IMR-90 (cell line): ENCODE data around the gene SHROOM3. TPM values are rescaled to one million over a fixed set of nuclear protein-coding genes. Genes with fewer than 3 reads are reported as not detected.
"Not testable (repeated sequence)": the region's sequence is repeated elsewhere in the genome, so short reads cannot be mapped to it uniquely, and the experiment has no call there.

Experiments
- ATAC-seq: fragments of 200-7000 bp; cut with Tn5 transposase; 2 replicates; pipeline ENCODE4 v1.9.1; 2020; ENCODE audit warnings: low read depth, mild to moderate bottlenecking, moderate library complexity
- BruUV-seq: library from RNA; stranded (reverse); fragments of 400-500 nt; replicated peaks from 2 replicates; lab custom pipeline; 2021; lab: Mats Ljungman, UMichigan
- CTCF ChIA-PET: fragments of 300-600 bp; formaldehyde crosslinking; extraction: SDS; loops from one replicate; lab custom pipeline; 2021; ENCODE audit warnings: antibody characterized with exemption; lab: Yijun Ruan, JAX
- POLR2A ChIA-PET: fragments of 300-600 bp; sonication (Branson Sonifier 250); formaldehyde crosslinking; loops from one replicate; lab custom pipeline; 2022; ENCODE audit warnings: antibody characterized with exemption; ENCODE audit not compliant: unreplicated experiment; lab: Charles Lee
- DNase-seq: peaks from one replicate; pipeline ENCODE4 v3.0.0; 2013
- H2AFZ ChIP-seq: replicated peaks from 2 replicates; pipeline ENCODE3; 2013; ENCODE audit warnings: low read length, mild to moderate bottlenecking; ENCODE audit not compliant: poor library complexity
- H2AK5ac ChIP-seq: 2 replicates; pipeline ENCODE4 v1.6.1; 2013; ENCODE audit warnings: low read depth, low read length, inconsistent platforms
- H2AK9ac ChIP-seq: replicated peaks from 2 replicates; pipeline ENCODE3; 2013; ENCODE audit warnings: mild to moderate bottlenecking, low read depth, low read length, moderate library complexity; ENCODE audit not compliant: poor library complexity
- H2BK120ac ChIP-seq: 2 replicates; pipeline ENCODE4 v1.6.1; 2013; ENCODE audit warnings: low read depth, low read length, inconsistent platforms
- H2BK15ac ChIP-seq: 3 replicates; pipeline ENCODE4 v1.6.1; 2013; ENCODE audit warnings: low read depth, low read length, inconsistent platforms
- H2BK20ac ChIP-seq: 2 replicates; pipeline ENCODE4 v1.6.1; 2013; ENCODE audit warnings: low read depth, mild to moderate bottlenecking, inconsistent platforms, low read length, moderate library complexity
- H2BK5ac ChIP-seq: 2 replicates; pipeline ENCODE4 v1.6.1; 2013; ENCODE audit warnings: mild to moderate bottlenecking, low read depth, low read length, inconsistent platforms; ENCODE audit not compliant: poor library complexity, severe bottlenecking
- H3K14ac ChIP-seq: replicated peaks from 2 replicates; pipeline ENCODE4 v1.6.1; 2013; ENCODE audit warnings: low read depth, low read length, inconsistent platforms
- H3K18ac ChIP-seq: 2 replicates; pipeline ENCODE4 v1.6.1; 2013; ENCODE audit warnings: low read depth, low read length, control low read depth
- H3K23ac ChIP-seq: 2 replicates; pipeline ENCODE4 v1.6.1; 2013; ENCODE audit warnings: low read depth, low read length, inconsistent platforms
- H3K27ac ChIP-seq: 2 replicates; pipeline ENCODE4 v1.5.1; 2013; ENCODE audit warnings: mild to moderate bottlenecking, control low read depth, low read length; ENCODE audit not compliant: insufficient read depth
- H3K27me3 ChIP-seq: 2 replicates; pipeline ENCODE4 v1.6.1; 2013; ENCODE audit warnings: low read length; ENCODE audit not compliant: control insufficient read depth, insufficient read depth
- H3K36me3 ChIP-seq: 2 replicates; pipeline ENCODE4 v1.6.1; 2013; ENCODE audit warnings: low read length, mixed read lengths; ENCODE audit not compliant: control insufficient read depth, insufficient read depth
- H3K4ac ChIP-seq: 2 replicates; pipeline ENCODE4 v1.6.1; 2013; ENCODE audit warnings: low read depth, low read length, inconsistent platforms
- H3K4me1 ChIP-seq: 2 replicates; pipeline ENCODE4 v1.6.1; 2013; ENCODE audit warnings: low read length, mixed read lengths; ENCODE audit not compliant: control insufficient read depth, insufficient read depth
- H3K4me2 ChIP-seq: 2 replicates; pipeline ENCODE4 v1.6.1; 2013; ENCODE audit warnings: low read depth, mild to moderate bottlenecking, control low read depth, low read length, moderate library complexity
- H3K4me3 ChIP-seq: 2 replicates; pipeline ENCODE4 v1.5.1; 2013; ENCODE audit warnings: low read depth, mild to moderate bottlenecking, control low read depth, low read length, moderate library complexity; ENCODE audit not compliant: insufficient read depth
- H3K56ac ChIP-seq: 2 replicates; pipeline ENCODE4 v1.6.1; 2013; ENCODE audit warnings: low read length, inconsistent platforms; ENCODE audit not compliant: insufficient read depth; ENCODE audit errors: extremely low read depth
- H3K79me1 ChIP-seq, 2 experiments: 2 replicates each; pipeline ENCODE4 v1.6.1; 2013; ENCODE audit warnings: low read length in 2 of 2, inconsistent platforms in 1 of 2, low read depth in 1 of 2
- H3K9ac ChIP-seq: 2 replicates; pipeline ENCODE4 v1.6.1; 2013; ENCODE audit warnings: low read depth, low read length, control low read depth
- H3K9me1 ChIP-seq: 2 replicates; pipeline ENCODE4 v1.6.1; 2013; ENCODE audit warnings: low read length, inconsistent platforms; ENCODE audit not compliant: insufficient read depth
- H3K9me3 ChIP-seq: 2 replicates; pipeline ENCODE4 v1.6.1; 2013; ENCODE audit warnings: low read length; ENCODE audit not compliant: control insufficient read depth, insufficient read depth
- H4K20me1 ChIP-seq: 2 replicates; pipeline ENCODE4 v1.6.1; 2013; ENCODE audit warnings: low read length, inconsistent platforms; ENCODE audit not compliant: insufficient read depth
- H4K5ac ChIP-seq: 2 replicates; pipeline ENCODE4 v1.6.1; 2013; ENCODE audit warnings: mild to moderate bottlenecking, low read depth, low read length, control low read depth
- H4K8ac ChIP-seq, 2 experiments: 2 replicates each; pipeline ENCODE4 v1.6.1; 2013; ENCODE audit warnings: low read depth in 2 of 2, low read length in 2 of 2, control low read depth in 1 of 2, inconsistent platforms in 1 of 2
- H4K91ac ChIP-seq: 2 replicates; pipeline ENCODE4 v1.6.1; 2013; ENCODE audit warnings: low read depth, low read length, inconsistent platforms; ENCODE audit not compliant: insufficient read depth
- WGBS, 2 experiments: methylation state at CpG; one replicate each; pipeline versions ENCODE4 v1.1.5 to v1.1.7; 2013; ENCODE audit warnings: missing lambda C conversion rate in 2 of 2; ENCODE audit not compliant: insufficient read length in 1 of 2; ENCODE audit errors: extremely low coverage in 2 of 2; 5-methylcytosine and 5-hydroxymethylcytosine counted together
- dilution Hi-C: fragments of 300-500 bp; cut with HindIII; formaldehyde crosslinking; loops from one replicate; pipeline ENCODE4 v1.14.3; 2018; ENCODE audit warnings: low sequenced_read_pairs; ENCODE audit not compliant: unreplicated experiment
- in situ Hi-C: fragments of 300-500 bp; cut with MboI; formaldehyde crosslinking; loops from 3 replicates; pipeline ENCODE4 v1.14.3; 2019; ENCODE audit warnings: low sequenced_read_pairs, inconsistent platforms, mixed read lengths
- intact Hi-C: fragments of 100-400 bp; cut with micrococcal nuclease; formaldehyde crosslinking; loops from 2 replicates; pipeline ENCODE4 v1.10.0; 2022
- polyA plus RNA-seq, 3 experiments: library from polyadenylated mRNA; depleted of rRNA; stranded (reverse); fragments of >200 nt; gene quantifications; 2 replicates each; pipeline ENCODE4 v1.2.3, GENCODE V29; 2012; ENCODE audit warnings: low replicate concordance in 1 of 3
- total RNA-seq: library from RNA; depleted of rRNA; stranded (reverse); fragments of >200 nt; gene quantifications from 2 replicates; pipeline ENCODE4 v1.2.3, GENCODE V29; 2012

The SHROOM3 gene
- total and polyA plus RNA-seq, 2 of the 4 experiments (the other 2 are of a cell fraction) = 10.8 to 19.5 TPM

DNA sequence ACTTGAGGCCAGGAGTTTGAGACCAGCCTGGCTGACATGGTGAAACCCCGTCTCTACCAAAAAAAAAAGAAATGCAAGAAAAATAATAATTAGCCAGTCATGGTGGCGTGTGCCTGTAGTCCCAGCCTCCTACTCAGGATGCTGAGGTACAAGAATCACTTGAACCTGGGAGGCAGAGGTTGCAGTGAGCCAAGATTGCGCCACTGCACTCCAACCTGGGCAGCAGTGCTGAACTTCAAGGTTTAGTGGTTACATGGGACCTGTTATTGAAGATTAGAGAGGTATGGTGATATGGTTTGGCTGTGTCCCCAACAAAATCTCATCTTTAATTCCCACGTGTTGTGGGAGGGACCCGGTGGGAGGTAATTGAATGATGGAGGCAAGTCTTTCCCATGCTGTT, 292.9 kb downstream of the SHROOM3 start:
- H3K4me3 ChIP-seq, POLR2A ChIA-PET, in situ Hi-C loops, DNase-seq, H3K14ac ChIP-seq, H2BK20ac ChIP-seq, H3K18ac ChIP-seq, H3K4ac ChIP-seq, ATAC-seq, H4K5ac ChIP-seq, H2AFZ ChIP-seq, H3K4me2 ChIP-seq, dilution Hi-C loops, H3K27ac ChIP-seq, H4K8ac ChIP-seq, H3K27me3 ChIP-seq, CTCF ChIA-PET, H2BK15ac ChIP-seq, intact Hi-C loops, H2AK9ac ChIP-seq, BruUV-seq, H3K36me3 ChIP-seq, H3K56ac ChIP-seq, H3K9ac ChIP-seq, H3K9me3 ChIP-seq, H4K91ac ChIP-seq, H4K20me1 ChIP-seq: not testable (repeated sequence)
- H2AK5ac ChIP-seq = peak overlapping the region; percentile 66; the same call in 1 of the 2 replicates
- peak overlapping the region; percentile 31 for H2BK5ac ChIP-seq
- H3K79me1 ChIP-seq = peaks cover 39 to 77% of the 10 kb centered on the region in 2 experiments
- H3K4me1 ChIP-seq = peaks cover 22% of the 10 kb centered on the region
- peaks cover 25% of the 10 kb centered on the region for H3K9me1 ChIP-seq
- 80% methylated on average over 1 of the region's 5 CpGs; no CpG with 5 or more reads in 1 of the 2 experiments for WGBS, 2 experiments
- H3K23ac ChIP-seq = peak overlapping the region; percentile 48; the same call in 1 of the 2 replicates
- peak overlapping the region; percentile 48; the same call in 1 of the 2 replicates for H2BK120ac ChIP-seq
